SK-N-SH (cell line): Measurements from ENCODE around the gene GABRG3. TPM values are rescaled to one million over a fixed set of nuclear protein-coding genes. Genes with fewer than 3 reads are reported as not detected.

ENCODE experiments used
- CTCF ChIA-PET: fragments of 300-600, 350-600 bp; formaldehyde crosslinking; extraction: SDS; loops from one replicate; lab custom pipeline; 2021; lab: Yijun Ruan, JAX
- POLR2A ChIA-PET: fragments of 350-600 bp; sonication (Branson Sonifier 250); formaldehyde crosslinking; extraction: SDS; loops from one replicate; lab custom pipeline; 2020; ENCODE audit warnings: antibody characterized with exemption, inconsistent platforms; lab: Yijun Ruan, JAX
- DNase-seq: peaks from one replicate; pipeline ENCODE4 v3.0.0; 2012
- H2AFZ ChIP-seq: fragments of 200-600 bp; sonication (generic); 2 replicates; pipeline ENCODE4 v1.8.1; 2016; ENCODE audit warnings: antibody characterized with exemption, mild to moderate bottlenecking, low read depth
- H3F3A ChIP-seq: fragments of 200-600 bp; sonication (generic); replicated peaks from 2 replicates; pipeline ENCODE3; 2016; ENCODE audit warnings: antibody characterized with exemption, mild to moderate bottlenecking; ENCODE audit not compliant: insufficient read depth
- H3K27ac ChIP-seq, 2 experiments: fragments of 200-500 bp in 1 of 2; fragments of 200-600 bp in 1 of 2; sonication (Bioruptor generic) in 1 of 2; sonication (generic), shearing (Covaris generic) in 1 of 2; 2 replicates each; pipeline versions ENCODE4 v1.5.1 to v1.6.1; 2014 to 2016; ENCODE audit warnings: low read depth in 2 of 2, inconsistent platforms in 1 of 2, low read length in 1 of 2, mild to moderate bottlenecking in 1 of 2, mixed read lengths in 1 of 2
- H3K27me3 ChIP-seq: fragments of 200-600 bp; sonication (generic), shearing (Covaris generic); 2 replicates; pipeline ENCODE4 v1.6.1; 2016; ENCODE audit warnings: mixed run types; ENCODE audit not compliant: insufficient read depth
- H3K36me3 ChIP-seq, 2 experiments: fragments of 200-500 bp in 1 of 2; fragments of 200-600 bp in 1 of 2; sonication (Bioruptor generic) in 1 of 2; sonication (generic) in 1 of 2; replicated peaks in 1 of 2; 2 replicates each; pipeline versions ENCODE3 to v1.5.1; 2014 to 2016; ENCODE audit warnings: low read length in 1 of 2, mild to moderate bottlenecking in 1 of 2; ENCODE audit not compliant: insufficient read depth in 2 of 2, control insufficient read depth in 1 of 2
- H3K4me1 ChIP-seq, 2 experiments: fragments of 200-500 bp in 1 of 2; fragments of 200-600 bp in 1 of 2; sonication (Bioruptor generic) in 1 of 2; sonication (generic), shearing (Covaris generic) in 1 of 2; 2 replicates each; pipeline versions ENCODE4 v1.5.1 to v1.6.1; 2014 to 2016; ENCODE audit warnings: low read depth in 1 of 2, low read length in 1 of 2, mixed run types in 1 of 2; ENCODE audit not compliant: insufficient read depth in 2 of 2, control insufficient read depth in 1 of 2
- H3K4me2 ChIP-seq: fragments of 200-600 bp; sonication (generic), shearing (Covaris generic); 2 replicates; pipeline ENCODE4 v1.6.1; 2017; ENCODE audit warnings: mixed run types
- H3K4me3 ChIP-seq, 2 experiments: fragments of 200-500 bp in 1 of 2; fragments of 200-600 bp in 1 of 2; sonication (Bioruptor generic) in 1 of 2; sonication (generic), shearing (Covaris generic) in 1 of 2; 2 replicates each; pipeline versions ENCODE4 v1.5.1 to v1.8.1; 2014 to 2016; ENCODE audit warnings: low read depth in 2 of 2, inconsistent platforms in 1 of 2, low read length in 1 of 2, mild to moderate bottlenecking in 1 of 2, mixed read lengths in 1 of 2, moderate library complexity in 1 of 2
- H3K79me2 ChIP-seq: fragments of 200-600 bp; sonication (generic); 2 replicates; pipeline ENCODE4 v1.8.1; 2017; ENCODE audit warnings: mild to moderate bottlenecking; ENCODE audit not compliant: insufficient read depth
- H3K9ac ChIP-seq: fragments of 200-600 bp; sonication (generic); 2 replicates; pipeline ENCODE4 v1.6.1; 2017; ENCODE audit warnings: mixed run types
- H3K9me2 ChIP-seq: fragments of 200-600 bp; sonication (generic); 2 replicates; pipeline ENCODE4 v1.6.1; 2017; ENCODE audit warnings: mixed run types
- H3K9me3 ChIP-seq: fragments of 200-600 bp; sonication (generic); 2 replicates; pipeline ENCODE4 v1.6.1; 2017; ENCODE audit warnings: mixed run types, mild to moderate bottlenecking, moderate library complexity
- H4K20me1 ChIP-seq: fragments of 200-600 bp; sonication (generic); 2 replicates; pipeline ENCODE4 v1.6.1; 2017; ENCODE audit warnings: mild to moderate bottlenecking, mixed run types; ENCODE audit not compliant: insufficient read depth
- CHD2 ChIP-seq: fragments of 150-350 bp; IDR thresholded peaks from 2 replicates; pipeline ENCODE4 v1.6.1; 2018; ENCODE audit warnings: low read length; ENCODE audit not compliant: partially characterized antibody
- EP300 ChIP-seq, 2 experiments: IDR thresholded peaks; 2 replicates each; pipeline versions ENCODE4 v1.4.0 to v1.6.1; 2012; ENCODE audit warnings: borderline replicate concordance in 1 of 2, low read depth in 1 of 2, low read length in 1 of 2
- EZH2phosphoT487 ChIP-seq: fragments of 200-600 bp; sonication (generic); IDR thresholded peaks from 2 replicates; pipeline ENCODE4 v1.6.1; 2017; ENCODE audit warnings: low read depth, mixed run types, mild to moderate bottlenecking, antibody characterized with exemption, moderate library complexity, borderline replicate concordance
- FOSL2 ChIP-seq: IDR thresholded peaks from 2 replicates; pipeline ENCODE4 v1.4.0; 2012; ENCODE audit warnings: low read depth, mild to moderate bottlenecking, moderate library complexity, borderline replicate concordance
- JUND ChIP-seq: IDR thresholded peaks from 2 replicates; pipeline ENCODE4 v1.4.0; 2012
- MXI1 ChIP-seq: IDR thresholded peaks from 2 replicates; pipeline ENCODE4 v1.6.1; 2012; ENCODE audit warnings: mild to moderate bottlenecking, low read depth, low read length, improper control_type of control experiment
- NFIC ChIP-seq: IDR thresholded peaks from 2 replicates; pipeline ENCODE4 v1.4.0; 2012; ENCODE audit warnings: borderline replicate concordance
- NRF1 ChIP-seq: IDR thresholded peaks from 2 replicates; pipeline ENCODE4 v1.6.1; 2012; ENCODE audit warnings: low read depth, mild to moderate bottlenecking, low read length
- PBX3 ChIP-seq: IDR thresholded peaks from 2 replicates; pipeline ENCODE4; 2012
- POLR2AphosphoS5 ChIP-seq: IDR thresholded peaks from 2 replicates; pipeline ENCODE4 v1.6.1; 2012; ENCODE audit warnings: low read depth, low read length
- RCOR1 ChIP-seq: fragments of 150-350 bp; IDR thresholded peaks from 2 replicates; pipeline ENCODE4 v1.6.1; 2017; ENCODE audit warnings: antibody characterized with exemption, low read length
- RXRA ChIP-seq: IDR thresholded peaks from 2 replicates; pipeline ENCODE4 v1.4.0; 2012; ENCODE audit warnings: low read depth, mild to moderate bottlenecking, borderline replicate concordance
- SIN3A ChIP-seq: IDR thresholded peaks from 2 replicates; pipeline ENCODE4 v1.6.1; 2012; ENCODE audit warnings: low read depth, mild to moderate bottlenecking, low read length, moderate library complexity, borderline replicate concordance
- SMC3 ChIP-seq: IDR thresholded peaks from 2 replicates; pipeline ENCODE4 v1.6.1; 2012; ENCODE audit warnings: low read depth, low read length, improper control_type of control experiment
- TEAD4 ChIP-seq: IDR thresholded peaks from 2 replicates; pipeline ENCODE4 v1.4.0; 2012; ENCODE audit warnings: mild to moderate bottlenecking, borderline replicate concordance; ENCODE audit not compliant: insufficient read depth
- USF1 ChIP-seq: IDR thresholded peaks from 2 replicates; pipeline ENCODE4 v1.4.0; 2012; ENCODE audit warnings: low read depth, borderline replicate concordance
- WGBS: methylation state at CpG from one replicate; pipeline ENCODE4 v1.1.6; 2017; ENCODE audit warnings: low lambda C conversion rate; 5-methylcytosine and 5-hydroxymethylcytosine counted together
- polyA plus RNA-seq, 3 experiments: library from polyadenylated mRNA; depleted of rRNA; stranded (reverse); fragments of >200 nt; gene quantifications; 2 replicates each; pipeline ENCODE4 v1.2.3, GENCODE V29; 2012
- TF ChIP-seq, protein P1 (sequence below): IDR thresholded peaks from 2 replicates; pipeline ENCODE4 v1.4.0; 2012; ENCODE audit warnings: low read depth, borderline replicate concordance
- TF ChIP-seq, protein P2 (sequence below): IDR thresholded peaks from 2 replicates; pipeline ENCODE4 v1.6.1; 2012; ENCODE audit warnings: mild to moderate bottlenecking, low read depth, low read length, moderate library complexity
- TF ChIP-seq, protein P3 (sequence below): IDR thresholded peaks from 2 replicates; pipeline ENCODE4 v1.4.0; 2012; ENCODE audit warnings: low read depth
- TF ChIP-seq, protein P4 (sequence below): fragments of 150-350 bp; IDR thresholded peaks from 2 replicates; pipeline ENCODE4 v1.6.1; 2017; ENCODE audit warnings: antibody characterized with exemption, low read length, low read depth, borderline replicate concordance

Gene GABRG3
- polyA plus RNA-seq, 1 of the 3 experiments (the other 2 are of a cell fraction) = not detected

GRCh38 chr15:27220199-27220598 is 249.2 kb downstream of the GABRG3 start (continued):
- TF ChIP-seq, protein P1, sequence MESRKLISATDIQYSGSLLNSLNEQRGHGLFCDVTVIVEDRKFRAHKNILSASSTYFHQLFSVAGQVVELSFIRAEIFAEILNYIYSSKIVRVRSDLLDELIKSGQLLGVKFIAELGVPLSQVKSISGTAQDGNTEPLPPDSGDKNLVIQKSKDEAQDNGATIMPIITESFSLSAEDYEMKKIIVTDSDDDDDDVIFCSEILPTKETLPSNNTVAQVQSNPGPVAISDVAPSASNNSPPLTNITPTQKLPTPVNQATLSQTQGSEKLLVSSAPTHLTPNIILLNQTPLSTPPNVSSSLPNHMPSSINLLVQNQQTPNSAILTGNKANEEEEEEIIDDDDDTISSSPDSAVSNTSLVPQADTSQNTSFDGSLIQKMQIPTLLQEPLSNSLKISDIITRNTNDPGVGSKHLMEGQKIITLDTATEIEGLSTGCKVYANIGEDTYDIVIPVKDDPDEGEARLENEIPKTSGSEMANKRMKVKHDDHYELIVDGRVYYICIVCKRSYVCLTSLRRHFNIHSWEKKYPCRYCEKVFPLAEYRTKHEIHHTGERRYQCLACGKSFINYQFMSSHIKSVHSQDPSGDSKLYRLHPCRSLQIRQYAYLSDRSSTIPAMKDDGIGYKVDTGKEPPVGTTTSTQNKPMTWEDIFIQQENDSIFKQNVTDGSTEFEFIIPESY = no peak
- TF ChIP-seq SIN3A = no peak
- no peak for TF ChIP-seq POLR2AphosphoS5

DNA sequence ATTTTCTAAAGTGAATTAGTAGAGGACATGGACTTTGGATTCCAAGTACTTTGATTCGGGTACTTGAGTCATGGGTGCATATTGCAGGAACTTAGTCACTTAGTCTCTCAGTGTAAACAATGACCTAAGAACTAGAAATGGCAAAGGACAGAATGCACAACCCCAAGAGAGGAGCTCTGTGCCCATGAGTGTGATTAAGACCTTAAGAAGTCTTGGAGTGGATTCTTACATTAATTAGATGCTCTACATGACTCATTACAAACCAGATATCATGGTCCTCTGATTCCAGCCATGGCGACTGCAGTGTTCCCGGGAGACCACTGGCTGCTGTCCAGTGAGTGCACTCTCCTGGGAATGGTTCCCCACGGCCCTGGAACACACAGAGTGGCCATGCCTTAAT is 251.5 kb downstream of the GABRG3 start:
- Histone ChIP-seq H3K4me2 (no peak overlapping the region), H3K4me3 (no peak overlapping the region), H3K79me2 (no peaks in the 10 kb centered on the region), H3K9me2 (no peaks in the 10 kb centered on the region), H3K27me3 (no peaks in the 10 kb centered on the region), H2AFZ (no peak overlapping the region), H3K4me1 (peaks cover 0 to 19% of the 10 kb centered on the region in 2 experiments; a peak in 1 of 4 replicates), H3F3A (no peaks in the 10 kb centered on the region), H3K27ac (no peak overlapping the region), H4K20me1 (no peaks in the 10 kb centered on the region), H3K36me3 (no peaks in the 10 kb centered on the region), H3K9me3 (no peaks in the 10 kb centered on the region), H3K9ac (no peak overlapping the region)
- POLR2A ChIA-PET = no interaction called here
- no peak for TF ChIP-seq RXRA
- no peak for TF ChIP-seq TEAD4
- TF ChIP-seq, protein P2, sequence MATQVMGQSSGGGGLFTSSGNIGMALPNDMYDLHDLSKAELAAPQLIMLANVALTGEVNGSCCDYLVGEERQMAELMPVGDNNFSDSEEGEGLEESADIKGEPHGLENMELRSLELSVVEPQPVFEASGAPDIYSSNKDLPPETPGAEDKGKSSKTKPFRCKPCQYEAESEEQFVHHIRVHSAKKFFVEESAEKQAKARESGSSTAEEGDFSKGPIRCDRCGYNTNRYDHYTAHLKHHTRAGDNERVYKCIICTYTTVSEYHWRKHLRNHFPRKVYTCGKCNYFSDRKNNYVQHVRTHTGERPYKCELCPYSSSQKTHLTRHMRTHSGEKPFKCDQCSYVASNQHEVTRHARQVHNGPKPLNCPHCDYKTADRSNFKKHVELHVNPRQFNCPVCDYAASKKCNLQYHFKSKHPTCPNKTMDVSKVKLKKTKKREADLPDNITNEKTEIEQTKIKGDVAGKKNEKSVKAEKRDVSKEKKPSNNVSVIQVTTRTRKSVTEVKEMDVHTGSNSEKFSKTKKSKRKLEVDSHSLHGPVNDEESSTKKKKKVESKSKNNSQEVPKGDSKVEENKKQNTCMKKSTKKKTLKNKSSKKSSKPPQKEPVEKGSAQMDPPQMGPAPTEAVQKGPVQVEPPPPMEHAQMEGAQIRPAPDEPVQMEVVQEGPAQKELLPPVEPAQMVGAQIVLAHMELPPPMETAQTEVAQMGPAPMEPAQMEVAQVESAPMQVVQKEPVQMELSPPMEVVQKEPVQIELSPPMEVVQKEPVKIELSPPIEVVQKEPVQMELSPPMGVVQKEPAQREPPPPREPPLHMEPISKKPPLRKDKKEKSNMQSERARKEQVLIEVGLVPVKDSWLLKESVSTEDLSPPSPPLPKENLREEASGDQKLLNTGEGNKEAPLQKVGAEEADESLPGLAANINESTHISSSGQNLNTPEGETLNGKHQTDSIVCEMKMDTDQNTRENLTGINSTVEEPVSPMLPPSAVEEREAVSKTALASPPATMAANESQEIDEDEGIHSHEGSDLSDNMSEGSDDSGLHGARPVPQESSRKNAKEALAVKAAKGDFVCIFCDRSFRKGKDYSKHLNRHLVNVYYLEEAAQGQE = no peak
- no peak for TF ChIP-seq POLR2AphosphoS5
- no peak for TF ChIP-seq PBX3
- no peak for TF ChIP-seq CHD2
- no peak for TF ChIP-seq RCOR1
- TF ChIP-seq, protein P3, sequence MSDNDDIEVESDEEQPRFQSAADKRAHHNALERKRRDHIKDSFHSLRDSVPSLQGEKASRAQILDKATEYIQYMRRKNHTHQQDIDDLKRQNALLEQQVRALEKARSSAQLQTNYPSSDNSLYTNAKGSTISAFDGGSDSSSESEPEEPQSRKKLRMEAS = no peak
- TF ChIP-seq, protein P4, sequence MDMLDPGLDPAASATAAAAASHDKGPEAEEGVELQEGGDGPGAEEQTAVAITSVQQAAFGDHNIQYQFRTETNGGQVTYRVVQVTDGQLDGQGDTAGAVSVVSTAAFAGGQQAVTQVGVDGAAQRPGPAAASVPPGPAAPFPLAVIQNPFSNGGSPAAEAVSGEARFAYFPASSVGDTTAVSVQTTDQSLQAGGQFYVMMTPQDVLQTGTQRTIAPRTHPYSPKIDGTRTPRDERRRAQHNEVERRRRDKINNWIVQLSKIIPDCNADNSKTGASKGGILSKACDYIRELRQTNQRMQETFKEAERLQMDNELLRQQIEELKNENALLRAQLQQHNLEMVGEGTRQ = no peak
- TF ChIP-seq MXI1 = no peak
- TF ChIP-seq JUND = no peak
- TF ChIP-seq EP300 (IDR thresholded peaks at IDR 0.05; ENCODE audit: borderline replicate concordance in 1 of 2, low read depth in 1 of 2, low read length in 1 of 2) = no peak
- TF ChIP-seq EZH2phosphoT487 = no peak
- no peak for TF ChIP-seq SMC3
- TF ChIP-seq USF1 = no peak
- no peak for TF ChIP-seq NFIC
- TF ChIP-seq, protein P1 = no peak
- TF ChIP-seq SIN3A = no peak
- TF ChIP-seq FOSL2 = no peak
- no peak for TF ChIP-seq NRF1
- WGBS = 2% methylated on average over 3 of the region's 4 CpGs
- CTCF ChIA-PET = interaction anchor here (1.0 to 1.5 kb wide), 3 partner anchors 145 to 249 kb away, joined by 3 to 4 read pairs (median 3); no protein-coding TSS in a partner anchor
- no peak for DNase-seq
